ENCODE results near the gene LY6G5B.
A peak's percentile ranks its signal among the peaks of the same experiment; 100 is the strongest.

The LY6G5B gene, protein sequence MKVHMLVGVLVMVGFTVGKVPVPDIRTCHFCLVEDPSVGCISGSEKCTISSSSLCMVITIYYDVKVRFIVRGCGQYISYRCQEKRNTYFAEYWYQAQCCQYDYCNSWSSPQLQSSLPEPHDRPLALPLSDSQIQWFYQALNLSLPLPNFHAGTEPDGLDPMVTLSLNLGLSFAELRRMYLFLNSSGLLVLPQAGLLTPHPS

DNA sequence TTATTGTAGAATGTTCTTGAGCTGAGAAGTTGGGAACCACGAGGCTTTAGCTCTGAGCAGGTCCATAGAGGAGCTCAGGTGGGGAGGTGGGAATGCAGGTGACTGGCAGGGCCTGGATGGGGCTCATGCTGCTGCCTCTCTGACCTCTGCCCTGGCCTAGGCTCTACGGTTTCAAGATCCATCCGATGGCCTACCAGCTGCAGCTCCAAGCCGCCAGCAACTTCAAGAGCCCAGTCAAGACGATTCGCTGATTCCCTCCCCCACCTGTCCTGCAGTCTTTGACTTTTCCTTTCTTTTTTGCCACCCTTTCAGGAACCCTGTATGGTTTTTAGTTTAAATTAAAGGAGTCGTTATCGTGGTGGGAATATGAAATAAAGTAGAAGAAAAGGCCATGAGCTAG lies at the start of gene LY6G5B:
TSS of gene LY6G5B (plus strand) at position 301 of the 400 bp plus-strand sequence. CDS start 975 bp downstream, outside the sequence.
- no peak for DNase-seq

DNA sequence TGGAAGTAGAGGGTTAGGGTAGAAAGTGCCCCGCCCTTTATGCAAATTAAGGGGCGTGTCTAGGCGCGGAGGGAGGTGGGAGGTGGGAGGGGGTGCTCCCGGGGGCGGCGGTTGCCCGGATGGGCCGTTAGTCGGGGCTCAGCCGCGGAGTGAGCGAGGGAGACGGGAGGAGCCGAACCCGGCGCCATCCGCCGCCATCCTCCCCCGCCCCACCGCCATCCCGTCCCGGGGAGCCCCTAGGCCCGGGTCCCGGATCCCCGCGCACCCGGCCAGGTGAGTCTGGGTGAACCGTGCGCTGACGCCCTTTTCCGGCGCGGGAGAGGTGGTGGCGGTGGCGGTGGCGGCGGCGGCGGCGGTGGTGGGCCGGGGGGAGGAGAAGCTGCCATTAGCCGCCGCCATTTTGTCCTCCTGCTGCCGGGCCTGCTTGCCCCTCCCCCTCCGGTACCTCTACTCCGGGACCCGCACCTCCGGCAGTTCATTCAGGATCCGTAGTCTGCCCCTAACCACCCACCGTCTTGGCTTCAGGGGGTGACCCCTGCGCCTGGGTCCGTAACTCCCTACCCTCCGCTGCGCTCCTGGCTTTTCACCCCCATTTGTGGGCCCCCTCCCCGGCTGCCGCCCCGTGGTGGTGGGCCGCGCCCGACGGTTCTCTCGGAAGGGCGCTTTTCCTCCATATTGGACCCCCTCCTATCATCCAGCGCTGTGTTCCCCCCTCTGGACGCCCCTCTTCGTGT lies 49.0 kb upstream of the LY6G5B start, which contains the start of gene PRRC2A:
TSS of gene PRRC2A (plus strand) at position 130 of the 734 bp plus-strand sequence. CDS start 2,075 bp downstream, outside the sequence.
- peak in 42 of 58 donors; percentile 46 to 100 (median 78) for DNase-seq

- DNase-seq, result no peak
These were observed 48.3 kb upstream of the LY6G5B start for GRCh38 chr6:31621320-31621939.

GRCh38 chr6:31621991-31622390 lies 47.8 kb upstream of the LY6G5B start:
- peak in 1 of 58 donors; percentile 6 for DNase-seq

- no peak for DNase-seq
These were observed 47.1 kb upstream of the LY6G5B start for GRCh38 chr6:31622684-31623091.

DNA sequence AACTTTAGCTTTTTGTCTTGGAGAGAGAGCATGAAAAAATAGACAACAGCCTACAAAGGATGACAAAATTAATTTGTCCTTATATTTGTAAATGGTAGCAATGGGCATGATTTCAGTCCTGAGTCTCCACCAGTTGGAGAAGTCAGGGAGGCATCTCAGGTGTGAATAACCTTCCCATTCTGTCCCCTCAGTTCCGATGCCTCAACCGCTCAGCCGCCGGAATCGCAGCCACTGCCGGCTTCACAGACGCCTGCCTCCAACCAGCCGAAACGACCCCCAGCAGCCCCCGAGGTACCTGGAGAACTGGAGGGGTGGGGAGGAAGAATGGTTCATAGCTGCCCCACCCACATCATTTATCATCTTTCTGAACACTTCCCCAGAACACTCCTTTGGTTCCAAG lies 45.7 kb upstream of the LY6G5B start:
- no peak for DNase-seq

GRCh38 chr6:31626952-31627351 lies 42.8 kb upstream of the LY6G5B start:
- no peak for DNase-seq

GRCh38 chr6:31627690-31628287 lies 42.0 kb upstream of the LY6G5B start:
- DNase-seq, result no peak

- DNase-seq, result no peak
These were observed 40.8 kb upstream of the LY6G5B start for GRCh38 chr6:31629014-31629413.

DNA sequence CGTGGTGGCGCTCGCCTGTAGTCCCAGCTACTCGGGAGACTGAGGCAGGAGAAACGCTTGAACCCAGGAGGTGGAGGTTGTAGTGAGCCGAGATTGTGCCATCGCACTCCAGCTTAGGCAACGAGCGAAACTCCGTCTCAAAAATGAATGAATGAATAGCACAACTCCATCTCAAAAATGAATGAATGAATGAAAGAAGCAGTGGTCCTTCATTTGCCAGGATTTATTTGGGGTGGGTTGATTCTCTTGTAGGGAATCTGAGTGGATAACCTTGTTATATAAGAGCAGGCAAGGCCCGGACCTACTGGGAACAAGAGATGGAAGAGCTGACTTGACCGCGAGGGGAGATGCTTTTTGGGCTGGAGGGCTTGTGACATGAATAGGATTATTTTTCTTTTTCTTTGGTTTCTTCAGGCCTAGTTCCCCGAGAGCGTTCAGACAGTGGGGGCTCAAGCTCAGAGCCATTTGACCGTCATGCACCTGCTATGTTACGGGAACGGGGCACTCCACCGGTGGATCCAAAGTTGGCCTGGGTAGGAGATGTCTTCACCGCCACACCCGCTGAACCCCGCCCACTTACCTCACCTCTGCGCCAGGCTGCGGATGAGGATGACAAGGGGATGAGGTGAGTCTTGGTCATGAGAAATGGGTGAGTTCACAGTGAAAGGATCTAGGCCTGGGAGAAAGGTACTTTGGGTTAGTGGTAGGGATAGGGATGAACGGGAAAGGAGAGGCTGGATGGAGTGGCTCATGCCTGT lies 39.4 kb upstream of the LY6G5B start:
- DNase-seq, result no peak

DNA sequence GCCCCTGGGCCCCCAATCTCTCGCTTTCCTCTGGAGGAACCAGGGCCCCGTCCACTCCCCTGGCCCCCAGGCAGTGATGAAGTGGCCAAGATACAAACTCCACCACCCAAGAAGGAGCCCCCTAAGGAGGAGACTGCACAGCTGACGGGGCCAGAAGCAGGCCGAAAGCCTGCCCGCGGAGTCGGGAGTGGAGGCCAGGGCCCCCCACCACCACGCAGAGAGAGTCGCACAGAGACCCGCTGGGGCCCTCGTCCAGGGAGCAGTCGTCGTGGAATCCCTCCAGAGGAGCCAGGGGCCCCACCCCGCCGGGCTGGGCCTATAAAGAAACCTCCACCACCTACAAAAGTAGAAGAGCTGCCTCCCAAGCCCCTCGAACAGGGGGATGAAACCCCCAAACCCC lies 38.6 kb upstream of the LY6G5B start:
- DNase-seq, result no peak

DNA sequence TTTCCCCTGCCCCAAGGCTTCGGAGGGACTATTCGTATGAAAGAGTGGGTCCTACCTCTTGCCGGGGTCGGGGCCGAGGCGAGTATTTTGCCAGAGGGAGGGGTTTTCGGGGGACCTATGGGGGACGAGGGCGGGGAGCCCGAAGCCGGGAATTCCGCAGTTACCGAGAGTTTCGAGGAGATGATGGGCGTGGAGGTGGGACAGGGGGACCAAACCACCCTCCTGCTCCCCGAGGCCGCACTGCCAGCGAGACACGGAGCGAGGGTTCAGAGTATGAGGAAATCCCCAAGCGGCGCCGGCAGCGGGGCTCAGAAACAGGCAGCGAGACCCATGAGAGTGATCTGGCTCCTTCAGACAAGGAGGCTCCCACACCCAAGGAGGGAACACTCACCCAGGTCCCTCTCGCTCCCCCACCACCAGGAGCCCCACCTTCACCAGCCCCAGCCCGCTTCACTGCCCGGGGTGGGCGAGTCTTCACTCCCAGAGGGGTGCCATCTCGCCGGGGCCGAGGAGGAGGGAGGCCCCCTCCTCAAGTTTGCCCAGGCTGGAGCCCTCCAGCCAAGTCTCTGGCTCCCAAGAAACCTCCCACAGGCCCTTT lies 38.0 kb upstream of the LY6G5B start:
- DNase-seq, result no peak

DNA sequence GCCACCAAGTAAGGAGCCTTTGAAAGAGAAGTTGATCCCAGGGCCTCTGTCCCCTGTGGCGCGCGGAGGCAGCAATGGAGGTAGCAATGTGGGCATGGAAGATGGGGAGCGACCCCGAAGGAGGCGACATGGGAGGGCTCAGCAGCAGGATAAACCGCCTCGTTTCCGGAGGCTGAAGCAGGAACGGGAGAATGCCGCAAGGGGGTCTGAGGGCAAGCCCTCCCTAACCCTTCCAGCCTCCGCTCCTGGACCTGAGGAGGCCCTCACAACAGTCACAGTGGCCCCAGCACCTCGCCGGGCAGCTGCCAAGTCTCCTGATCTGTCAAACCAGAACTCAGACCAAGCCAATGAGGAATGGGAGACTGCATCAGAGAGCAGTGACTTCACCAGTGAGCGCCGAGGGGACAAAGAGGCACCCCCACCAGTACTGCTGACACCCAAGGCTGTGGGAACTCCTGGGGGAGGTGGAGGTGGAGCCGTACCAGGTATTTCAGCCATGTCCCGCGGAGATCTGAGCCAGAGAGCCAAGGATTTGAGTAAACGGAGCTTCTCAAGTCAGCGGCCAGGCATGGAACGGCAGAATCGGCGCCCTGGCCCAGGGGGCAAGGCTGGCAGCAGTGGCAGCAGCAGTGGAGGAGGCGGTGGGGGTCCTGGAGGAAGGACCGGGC lies 37.4 kb upstream of the LY6G5B start:
- no peak for DNase-seq

GRCh38 chr6:31633447-31633846 lies 36.3 kb upstream of the LY6G5B start:
- DNase-seq, result no peak

DNA sequence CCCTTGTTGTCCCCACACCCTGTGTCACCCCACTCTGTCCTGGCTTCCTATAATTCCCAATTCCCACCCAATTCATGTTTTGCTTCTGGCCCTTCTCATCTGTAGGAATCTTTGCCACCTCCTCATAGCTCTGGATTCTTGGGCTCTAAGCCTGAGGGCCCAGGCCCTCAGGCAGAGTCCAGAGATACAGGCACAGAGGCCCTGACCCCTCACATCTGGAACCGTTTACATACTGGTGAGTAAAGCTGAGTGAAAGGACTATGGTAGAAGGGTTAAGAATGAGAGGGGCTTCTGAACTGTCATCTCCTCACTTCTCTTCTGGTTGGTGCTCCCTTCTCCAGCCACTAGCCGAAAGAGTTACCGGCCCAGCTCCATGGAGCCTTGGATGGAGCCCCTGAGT lies 35.6 kb upstream of the LY6G5B start:
- no peak for DNase-seq

DNA sequence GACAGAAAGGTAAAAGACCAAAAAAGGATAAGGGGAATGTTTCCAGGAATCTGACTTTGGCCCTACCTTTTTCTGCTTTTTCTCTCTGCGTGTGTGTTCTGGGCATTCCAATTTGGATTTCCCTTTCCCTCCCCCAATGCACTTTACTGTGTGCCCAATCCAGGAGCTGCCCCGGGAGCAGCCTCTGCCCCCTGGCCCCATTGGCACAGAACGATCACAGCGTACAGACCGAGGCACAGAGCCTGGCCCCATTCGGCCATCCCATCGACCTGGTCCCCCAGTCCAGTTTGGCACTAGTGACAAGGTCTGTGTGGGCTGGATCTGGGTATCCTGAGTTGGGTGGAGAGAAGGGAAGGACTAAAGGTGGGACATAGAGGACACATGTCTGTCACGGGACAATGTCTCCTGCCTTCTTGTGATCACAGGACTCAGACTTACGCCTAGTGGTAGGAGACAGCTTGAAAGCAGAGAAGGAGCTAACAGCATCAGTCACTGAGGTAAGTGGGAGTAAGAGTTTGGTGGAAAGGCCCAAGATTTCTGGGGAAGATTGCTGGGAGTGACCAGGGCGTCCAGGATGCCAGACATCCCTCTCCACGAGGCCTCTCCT lies 34.7 kb upstream of the LY6G5B start:
- no peak for DNase-seq

- DNase-seq, result no peak
These were observed 32.8 kb upstream of the LY6G5B start for GRCh38 chr6:31636698-31637596.

GRCh38 chr6:31639043-31639442 lies 30.7 kb upstream of the LY6G5B start:
- DNase-seq, result no peak

GRCh38 chr6:31639449-31639861 lies 30.3 kb upstream of the LY6G5B start:
- DNase-seq, result no peak
